ENCODE results near the gene AP3B1.

GRCh38 chr5:78265163-78265562, 29.3 kb downstream of the AP3B1 start:
- TF ChIP-seq EZH2phosphoT487 (IDR thresholded peaks at IDR 0.05; ENCODE audit: unreplicated experiment) (no peak), POLR2AphosphoS5 (IDR thresholded peaks at IDR 0.05; ENCODE audit: low read depth) (no peak), CREB1 (CRISPR knock-in tag; IDR thresholded peaks at IDR 0.05; ENCODE audit: low read depth) (no peak)

All from GM23338 (cell line).